ENCODE data around the gene NCBP2.

- TF ChIP-seq TEAD4 (IDR thresholded peaks at IDR 0.05): no peak
- no peak for TF ChIP-seq MAX (IDR thresholded peaks at IDR 0.05)
- TF ChIP-seq EGR1 (IDR thresholded peaks at IDR 0.05): no peak
- TF ChIP-seq RAD21 (IDR thresholded peaks at IDR 0.05; ENCODE audit: low read depth): no peak
- TF ChIP-seq NFIC (IDR thresholded peaks at IDR 0.05): no peak
- no peak for TF ChIP-seq FOXM1 (IDR thresholded peaks at IDR 0.05; ENCODE audit: borderline replicate concordance, low read depth)
- no peak for TF ChIP-seq YY1 (IDR thresholded peaks at IDR 0.05; ENCODE audit: low read depth)
- TF ChIP-seq EP300 (IDR thresholded peaks at IDR 0.05; ENCODE audit: borderline replicate concordance): no peak
- no peak for TF ChIP-seq REST (IDR thresholded peaks at IDR 0.05; ENCODE audit: low read depth)
- TF ChIP-seq ZBTB7A (IDR thresholded peaks at IDR 0.05; ENCODE audit: low read depth): no peak
- TF ChIP-seq TAF1 (IDR thresholded peaks at IDR 0.05; ENCODE audit: low read depth): no peak
- TF ChIP-seq CEBPB (IDR thresholded peaks at IDR 0.05): no peak
These were observed 568 bp upstream of the NCBP2 start for GRCh38 chr3:196942915-196943277.
